GM18951 (cell line): ENCODE results near the gene ZNF664.

Experiments used
- POLR2A ChIP-seq: IDR thresholded peaks from 4 replicates; pipeline ENCODE4 v1.6.1; 2011; ENCODE audit warnings: mild to moderate bottlenecking; ENCODE audit not compliant: insufficient read length, insufficient read depth; ENCODE audit errors: extremely low read depth
- in situ Hi-C: fragments of 300-500 bp; cut with MboI; formaldehyde crosslinking; loops from one replicate; pipeline ENCODE4 v1.12.0; 2022; ENCODE audit warnings: low sequenced_read_pairs, mixed read lengths, inconsistent platforms; ENCODE audit not compliant: unreplicated experiment

Gene ZNF664

DNA sequence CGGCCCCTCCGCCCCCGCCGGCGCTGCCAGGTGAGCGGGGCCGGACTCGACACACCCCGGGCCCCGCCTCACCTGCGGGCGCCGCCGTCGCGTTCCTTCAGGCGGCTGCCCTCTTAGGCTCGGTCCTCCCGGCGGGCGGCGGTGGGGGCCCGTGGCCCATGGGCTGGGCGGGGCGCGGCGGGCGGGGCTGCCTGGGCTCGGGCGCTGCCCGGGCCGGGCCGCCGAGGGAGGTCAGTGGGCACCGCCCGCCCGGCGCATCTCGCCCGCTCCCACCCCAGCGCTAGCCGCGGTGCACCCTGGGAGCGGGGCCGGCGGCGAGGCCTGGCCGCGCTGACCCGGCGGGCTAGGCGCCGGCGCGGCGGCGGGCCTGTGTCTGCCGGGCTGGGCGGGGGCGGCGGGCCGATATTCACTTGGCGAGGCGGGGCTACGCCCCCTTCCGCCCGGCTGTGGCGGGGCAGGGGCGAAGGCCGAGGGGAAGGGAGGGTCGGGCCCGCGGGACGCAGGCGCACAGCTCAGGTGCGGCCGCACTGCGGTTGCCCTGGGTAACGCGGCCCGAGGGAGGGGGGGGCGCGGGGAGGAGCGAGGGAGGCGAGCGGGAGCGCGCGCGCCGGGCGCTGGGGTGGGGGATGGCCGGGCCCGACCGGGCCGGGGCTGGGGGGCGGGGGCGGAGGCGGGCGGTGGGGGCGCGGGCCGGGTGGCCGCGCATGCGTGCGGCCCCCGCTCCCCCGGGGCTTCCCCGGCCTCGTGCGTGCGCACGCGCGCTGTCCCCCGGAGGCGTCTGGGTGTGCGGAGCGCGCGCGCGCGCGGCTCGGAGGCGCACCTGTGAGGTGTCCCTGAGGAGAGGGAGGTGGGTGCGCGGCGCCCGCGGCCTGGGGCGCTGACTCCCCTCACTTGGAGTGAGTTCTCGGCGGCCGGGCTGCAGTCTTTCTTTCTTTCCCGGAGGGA lies at the start of gene ZNF664, which contains the start of gene CCDC92:
Gene ZNF664, plus strand, starts transcription at position 759 of the 945 bp plus-strand sequence. CDS start 38,930 bp downstream, outside the sequence.
Gene CCDC92, minus strand, starts transcription at position 375 of the 945 bp plus-strand sequence. CDS start 28,526 bp downstream, outside the sequence.
- TF ChIP-seq POLR2A = peak; percentile 68
- in situ Hi-C loops = no loop called here

DNA sequence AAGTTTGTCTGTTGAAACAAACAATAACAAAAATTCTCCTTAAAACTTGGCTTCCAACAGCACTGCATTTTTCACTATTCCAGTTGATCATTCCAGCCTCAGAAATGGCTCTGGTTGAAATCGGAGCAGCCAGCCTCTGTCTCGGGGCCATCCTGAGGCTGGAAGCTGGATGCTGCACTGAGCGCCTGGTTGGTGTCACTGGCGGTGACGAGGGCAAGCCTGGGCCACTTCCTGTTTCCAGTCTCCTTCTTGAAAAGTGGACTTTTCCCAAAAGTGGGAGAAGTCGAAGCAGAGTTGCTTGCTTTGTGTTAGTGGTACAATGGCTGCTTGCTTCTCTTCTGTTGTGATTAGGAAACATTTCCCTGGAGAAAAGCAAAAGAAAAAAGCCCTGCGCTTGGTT lies 49.1 kb upstream of the ZNF664 start:
- in situ Hi-C loops = no loop called here
- TF ChIP-seq POLR2A = no peak

DNA sequence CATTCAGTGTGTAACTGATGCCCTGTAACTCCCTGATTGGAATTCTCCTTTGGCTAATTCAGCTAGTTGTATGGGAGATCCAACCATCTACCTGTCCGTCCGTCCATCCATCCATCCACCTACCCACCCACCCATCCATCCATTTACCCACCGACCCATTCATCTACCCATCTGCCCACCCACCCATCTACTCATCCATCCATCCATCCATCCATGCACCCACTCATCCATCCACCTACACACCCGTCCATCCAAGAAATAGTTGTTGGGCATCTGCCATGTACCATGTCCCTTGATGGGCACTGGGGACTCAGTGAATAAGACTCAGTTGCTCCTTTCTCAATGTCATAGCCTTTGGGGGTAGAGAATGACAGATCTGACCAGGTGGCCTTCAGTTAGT lies 48.5 kb upstream of the ZNF664 start:
- no peak for TF ChIP-seq POLR2A
- in situ Hi-C loops = no loop called here

DNA sequence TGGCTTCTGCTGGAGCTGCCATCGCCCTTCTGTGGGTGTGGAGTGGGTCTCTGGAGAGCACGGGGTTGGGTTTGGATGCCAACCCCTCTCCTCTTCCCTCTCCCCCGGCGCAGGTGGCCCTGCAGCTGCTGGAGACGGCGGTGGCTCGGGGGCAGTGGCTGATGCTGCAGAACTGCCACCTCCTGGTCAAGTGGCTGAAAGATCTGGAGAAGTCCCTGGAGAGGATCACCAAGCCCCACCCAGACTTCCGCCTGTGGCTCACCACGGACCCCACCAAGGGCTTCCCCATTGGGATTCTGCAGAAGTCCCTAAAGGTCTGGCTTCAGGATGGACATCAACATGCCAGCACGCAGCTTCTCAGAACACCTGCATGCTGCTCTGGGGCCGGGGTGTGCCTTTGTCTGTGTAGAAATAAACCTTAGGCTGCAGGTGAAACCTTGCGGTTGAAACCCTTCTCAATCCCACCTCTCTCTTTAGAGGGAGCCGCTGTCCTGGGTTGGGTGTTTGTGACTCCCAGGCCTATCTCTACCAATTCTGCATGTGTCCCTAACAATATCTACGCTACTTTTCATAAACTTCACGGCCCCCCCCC lies 44.6 kb upstream of the ZNF664 start:
- no peak for TF ChIP-seq POLR2A
- in situ Hi-C loops = no loop called here

DNA sequence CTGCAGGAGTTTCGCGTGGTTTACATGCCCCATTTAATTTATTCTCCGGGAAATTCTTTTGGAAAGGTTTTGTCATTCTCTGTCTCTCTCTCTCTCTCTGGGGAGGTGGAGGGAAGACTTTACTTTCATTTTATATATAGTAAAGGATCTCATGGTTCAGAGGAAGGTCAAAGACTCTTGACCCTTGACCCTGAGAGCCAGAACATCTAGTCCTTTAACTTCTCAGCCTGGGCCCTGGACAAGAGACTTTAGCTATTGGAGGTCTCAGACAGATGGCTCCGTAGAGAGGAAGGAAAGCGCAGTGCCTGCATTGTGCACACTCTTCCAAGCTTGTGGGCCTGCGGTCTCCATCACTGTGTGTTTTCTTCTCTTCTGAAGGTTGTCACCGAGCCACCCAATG lies 44.1 kb upstream of the ZNF664 start:
- no peak for TF ChIP-seq POLR2A
- in situ Hi-C loops = no loop called here

DNA sequence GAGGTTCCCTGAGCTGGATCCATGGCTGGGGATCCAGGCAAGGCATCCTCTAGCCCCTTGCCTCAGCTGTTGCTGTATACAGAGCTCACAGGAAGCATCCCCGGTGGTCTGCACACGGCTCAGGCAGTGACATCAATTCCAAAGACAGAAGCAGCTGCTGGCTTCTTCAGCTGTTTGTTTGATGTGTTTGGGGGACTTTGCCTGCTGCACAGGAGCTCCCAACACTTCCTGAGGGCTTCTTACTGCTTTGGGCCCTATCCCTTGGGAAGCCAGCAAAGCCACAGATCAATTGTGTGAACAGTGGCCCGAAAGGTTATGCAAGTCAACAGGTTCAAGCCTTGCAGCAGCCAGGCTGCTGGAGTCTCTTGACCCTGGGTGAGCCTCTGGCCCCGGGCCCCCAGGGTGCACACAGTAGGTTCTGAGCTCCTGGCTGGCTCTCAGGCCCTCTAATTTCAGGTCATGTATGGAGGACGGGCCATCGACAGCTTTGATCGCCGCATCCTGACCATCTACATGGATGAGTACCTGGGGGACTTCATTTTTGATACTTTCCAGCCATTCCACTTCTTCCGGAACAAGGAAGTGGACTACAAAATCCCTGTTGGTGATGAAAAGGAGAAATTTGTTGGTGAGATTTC lies 43.0 kb upstream of the ZNF664 start:
- in situ Hi-C loops = no loop called here
- TF ChIP-seq POLR2A = no peak

DNA sequence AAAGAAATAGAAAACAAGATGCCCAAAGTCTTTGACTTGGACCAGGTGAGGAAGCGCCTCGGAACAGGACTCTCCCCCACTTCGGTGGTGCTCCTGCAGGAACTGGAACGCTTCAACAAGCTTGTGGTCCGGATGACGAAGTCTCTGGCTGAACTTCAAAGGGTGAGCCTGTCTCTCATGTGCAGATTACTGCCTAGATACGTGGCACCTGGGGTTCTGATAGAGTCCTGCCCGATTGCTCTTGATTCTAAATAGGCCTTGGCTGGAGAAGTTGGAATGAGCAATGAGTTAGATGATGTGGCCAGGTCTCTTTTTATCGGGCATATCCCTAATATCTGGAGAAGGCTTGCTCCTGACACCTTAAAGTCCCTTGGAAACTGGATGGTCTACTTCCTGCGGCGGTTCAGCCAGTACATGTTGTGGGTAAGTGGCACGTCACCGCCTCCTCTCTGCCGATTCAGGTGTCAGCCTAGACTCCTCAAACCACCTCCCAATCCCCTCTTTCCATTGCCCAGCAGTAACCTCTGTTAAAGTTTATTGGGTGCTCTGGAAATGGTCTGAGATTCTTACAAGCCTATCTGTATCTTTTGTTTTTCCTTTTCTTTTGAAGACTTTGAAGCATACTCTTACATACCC lies 41.2 kb upstream of the ZNF664 start:
- TF ChIP-seq POLR2A = no peak
- in situ Hi-C loops = no loop called here

DNA sequence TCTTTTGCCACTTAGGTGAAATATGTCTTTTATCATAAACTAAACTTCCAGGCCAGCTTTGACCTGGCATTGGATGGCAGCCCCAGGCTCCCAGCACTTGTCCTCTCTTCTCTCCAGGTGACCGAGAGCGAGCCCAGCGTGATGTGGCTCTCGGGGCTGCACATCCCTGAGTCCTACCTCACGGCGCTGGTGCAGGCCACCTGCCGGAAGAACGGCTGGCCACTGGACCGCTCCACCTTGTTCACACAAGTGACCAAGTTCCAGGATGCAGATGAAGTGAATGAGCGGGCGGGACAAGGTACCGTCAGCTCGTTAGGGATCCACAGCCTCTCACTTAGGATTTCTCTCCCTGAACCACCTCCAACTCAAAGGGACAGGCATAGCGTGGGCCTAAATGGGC lies 39.8 kb upstream of the ZNF664 start:
- TF ChIP-seq POLR2A = no peak
- in situ Hi-C loops = no loop called here

DNA sequence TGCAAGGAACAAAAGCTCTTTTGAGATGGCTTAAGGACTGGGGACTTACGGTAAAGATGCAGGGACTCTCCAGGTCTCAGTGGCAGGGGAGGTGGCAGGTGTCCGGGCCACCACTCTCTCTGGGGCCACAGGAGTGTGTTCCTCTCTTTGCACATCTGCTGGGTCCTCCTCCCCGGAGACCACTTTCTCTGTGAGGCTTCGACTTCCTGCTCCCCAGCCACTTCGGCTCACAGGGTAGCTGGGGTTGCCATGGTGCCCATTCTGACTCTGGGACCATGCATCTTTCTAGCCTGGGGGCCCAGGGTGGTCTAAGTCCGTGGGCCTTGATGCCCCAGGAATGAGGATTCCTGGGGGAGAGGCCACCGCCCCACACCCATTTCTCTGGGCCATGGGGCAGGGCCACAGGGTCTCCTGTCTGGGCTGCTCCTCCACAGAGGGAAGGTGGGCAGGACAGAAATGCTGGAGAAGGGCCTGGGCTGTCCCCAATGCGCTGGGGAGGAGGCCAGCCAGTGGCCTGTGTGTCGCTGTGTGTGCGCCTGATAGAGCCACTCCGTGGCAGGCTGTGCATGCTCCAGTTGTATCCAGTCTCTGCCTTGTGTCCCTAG lies 38.9 kb upstream of the ZNF664 start:
- TF ChIP-seq POLR2A = no peak
- in situ Hi-C loops = no loop called here

DNA sequence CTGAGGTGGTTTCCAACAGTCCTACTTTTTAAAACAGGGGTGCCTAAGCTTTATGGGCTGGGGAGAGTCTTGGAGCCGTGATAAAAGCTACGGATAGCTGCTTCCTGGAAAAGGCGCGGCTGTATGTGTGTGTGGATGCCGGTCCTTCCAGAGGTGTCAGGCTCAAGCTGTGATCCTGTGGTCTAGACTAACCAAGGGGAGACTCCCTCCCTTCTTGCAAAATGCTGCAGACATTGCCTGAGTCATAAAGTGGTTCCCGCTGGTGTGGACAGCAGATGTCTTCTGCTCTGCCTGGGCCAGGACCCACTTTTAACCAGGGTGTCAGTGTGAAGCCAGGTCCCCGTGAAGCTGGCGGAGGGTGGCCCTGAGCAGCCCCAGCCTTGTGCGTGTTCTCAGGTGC lies 38.2 kb upstream of the ZNF664 start:
- in situ Hi-C loops = no loop called here
- no peak for TF ChIP-seq POLR2A

DNA sequence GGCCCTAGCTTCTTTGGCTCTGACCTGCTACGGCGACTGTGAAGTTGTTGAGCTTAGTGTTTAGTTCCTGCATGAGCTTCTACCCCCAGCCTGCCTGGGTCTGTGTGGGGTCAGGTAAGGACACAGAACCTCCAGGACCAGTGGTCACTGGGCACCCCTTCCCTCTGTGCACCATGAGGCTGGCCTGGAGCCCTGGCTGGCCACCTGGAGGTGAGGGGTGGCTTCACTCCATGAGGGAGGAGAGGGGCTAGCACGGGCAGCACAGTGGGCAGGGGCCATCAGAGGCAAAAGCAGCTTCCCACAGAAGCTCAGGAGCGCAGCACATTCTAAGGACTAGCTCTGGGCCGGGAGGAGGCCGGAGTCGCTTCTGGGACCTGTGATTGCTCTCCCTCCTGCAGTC lies 37.1 kb upstream of the ZNF664 start:
- in situ Hi-C loops = no loop called here
- TF ChIP-seq POLR2A = no peak

DNA sequence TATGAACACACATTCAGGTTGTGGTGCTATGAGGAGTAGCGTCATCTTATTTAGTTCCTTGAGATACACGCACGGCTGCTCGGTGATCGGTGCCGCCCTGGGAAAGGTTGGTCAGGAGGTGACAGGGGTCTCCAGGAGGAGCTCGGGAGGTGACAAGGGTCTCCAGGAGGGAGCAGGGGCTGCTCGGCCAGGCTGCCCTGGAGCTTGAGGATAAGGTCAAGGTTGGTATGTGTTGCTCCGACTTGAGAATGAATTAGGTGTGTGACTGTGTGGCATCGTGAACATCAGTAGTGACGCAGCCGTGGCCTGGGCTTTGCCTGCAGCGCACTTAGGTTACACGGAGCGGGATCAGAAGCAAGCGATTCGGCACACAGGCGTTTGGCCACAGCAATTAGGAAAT lies 36.5 kb upstream of the ZNF664 start:
- no peak for TF ChIP-seq POLR2A
- in situ Hi-C loops = no loop called here

DNA sequence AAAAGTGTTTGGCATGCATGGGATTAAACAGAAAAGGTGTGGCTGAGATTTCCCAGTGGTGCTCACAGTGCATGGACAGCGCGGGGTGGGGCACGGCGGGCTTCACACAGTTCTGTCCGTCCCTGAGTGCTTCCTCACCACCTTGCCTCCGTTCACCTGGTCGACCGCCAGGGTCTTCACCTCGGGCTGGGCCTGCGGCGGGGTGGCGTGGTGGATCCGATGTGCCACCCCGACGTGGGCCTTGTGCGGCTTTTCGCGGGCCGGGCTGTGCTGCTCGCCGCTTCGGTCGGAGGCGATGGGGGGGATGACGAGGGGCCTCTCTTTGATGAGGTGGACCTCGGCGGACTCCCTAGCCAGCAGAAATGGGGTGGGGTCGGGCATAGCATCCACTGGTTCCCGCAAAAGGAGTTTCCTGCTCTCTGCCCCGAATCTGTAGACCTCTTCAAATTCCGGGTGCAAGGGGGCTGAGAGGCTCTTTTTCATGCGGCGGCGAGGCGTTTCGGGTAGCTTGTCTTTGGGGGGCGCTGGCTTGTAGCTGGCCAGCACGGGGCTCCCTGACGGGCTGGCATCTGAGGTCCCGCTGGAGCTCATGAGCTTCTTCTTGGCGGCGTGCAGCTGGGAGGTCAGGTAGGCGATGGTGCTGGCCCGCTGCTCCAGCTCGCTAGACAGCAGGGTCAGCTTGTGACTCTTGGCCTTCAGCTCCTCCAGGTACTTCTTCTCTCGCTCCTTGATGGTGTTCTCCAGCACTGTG lies 35.9 kb upstream of the ZNF664 start:
- in situ Hi-C loops = no loop called here
- TF ChIP-seq POLR2A = no peak
